OCI-LY7 (cell line): Measurements from ENCODE around the gene PARVB. TPM values are rescaled to one million over a fixed set of nuclear protein-coding genes. Genes with fewer than 3 reads are reported as not detected.

ENCODE experiments used
- BruUV-seq: library from RNA; stranded (reverse); fragments of 400-500 nt; replicated peaks from 2 replicates; lab custom pipeline; 2021; lab: Mats Ljungman, UMichigan
- CTCF ChIA-PET: fragments of 300-600 bp; sonication (Branson Sonifier 250); formaldehyde crosslinking; loops from one replicate; lab custom pipeline; 2022; ENCODE audit warnings: antibody characterized with exemption; ENCODE audit not compliant: unreplicated experiment; lab: Charles Lee
- POLR2A ChIA-PET: fragments of 300-600 bp; sonication (Branson Sonifier 250); formaldehyde crosslinking; loops from one replicate; lab custom pipeline; 2022; ENCODE audit warnings: antibody characterized with exemption; lab: Charles Lee
- DNase-seq: peaks from one replicate; pipeline ENCODE4 v3.0.0-alpha.2; 2015; ENCODE audit warnings: low spot score
- H2AFZ ChIP-seq: fragments of 200-600 bp; sonication (generic), shearing (Covaris generic); 2 replicates; pipeline ENCODE4 v1.6.1; 2014; ENCODE audit warnings: mild to moderate bottlenecking, antibody characterized with exemption, low read length, moderate library complexity
- H3K27ac ChIP-seq: fragments of 200-600 bp; sonication (generic); 2 replicates; pipeline ENCODE4 v1.5.1; 2014; ENCODE audit warnings: mixed run types, low read depth, mild to moderate bottlenecking, moderate library complexity, low read length, inconsistent platforms; ENCODE audit not compliant: poor library complexity, severe bottlenecking
- H3K36me3 ChIP-seq: fragments of 200-600 bp; sonication (generic); 2 replicates; pipeline ENCODE4 v1.6.1; 2014; ENCODE audit warnings: mild to moderate bottlenecking, antibody characterized with exemption, low read length, moderate library complexity, mixed read lengths; ENCODE audit not compliant: insufficient read depth
- H3K4me1 ChIP-seq: fragments of 200-600 bp; sonication (generic); 2 replicates; pipeline ENCODE4 v1.5.1; 2014; ENCODE audit warnings: mild to moderate bottlenecking, low read length; ENCODE audit not compliant: insufficient read depth, poor library complexity, severe bottlenecking
- H3K4me2 ChIP-seq: fragments of 200-600 bp; sonication (generic); 2 replicates; pipeline ENCODE4 v1.6.1; 2014; ENCODE audit warnings: mild to moderate bottlenecking, low read length
- H3K4me3 ChIP-seq: fragments of 200-600 bp; sonication (generic); 2 replicates; pipeline ENCODE4 v1.5.1; 2014; ENCODE audit warnings: mild to moderate bottlenecking, low read depth, low read length; ENCODE audit not compliant: poor library complexity, severe bottlenecking
- H3K79me2 ChIP-seq: fragments of 200-600 bp; sonication (generic); 2 replicates; pipeline ENCODE4 v1.6.1; 2016; ENCODE audit warnings: low read depth, mild to moderate bottlenecking, low read length, moderate library complexity, mixed read lengths; ENCODE audit not compliant: insufficient read depth
- H3K9me2 ChIP-seq: fragments of 200-600 bp; sonication (generic); 2 replicates; pipeline ENCODE4 v1.6.1; 2016; ENCODE audit warnings: mild to moderate bottlenecking, low read length, mixed read lengths; ENCODE audit not compliant: insufficient read depth
- H3K9me3 ChIP-seq: fragments of 200-600 bp; sonication (generic); 2 replicates; pipeline ENCODE4 v1.6.1; 2014; ENCODE audit warnings: mild to moderate bottlenecking, mixed run types, low read length, mixed read lengths
- H4K20me1 ChIP-seq: fragments of 200-600 bp; sonication (generic); 2 replicates; pipeline ENCODE4 v1.6.1; 2014; ENCODE audit warnings: mild to moderate bottlenecking, antibody characterized with exemption, low read length, moderate library complexity, mixed read lengths; ENCODE audit not compliant: insufficient read depth
- CTCF ChIP-seq: fragments of 200-600 bp; sonication (generic); conservative IDR thresholded peaks from 2 replicates; pipeline ENCODE4 v1.5.1; 2014; ENCODE audit warnings: mild to moderate bottlenecking, antibody characterized with exemption, low read length, moderate library complexity, mixed read lengths
- EZH2phosphoT487 ChIP-seq: fragments of 200-600 bp; sonication (generic); IDR thresholded peaks from 2 replicates; pipeline ENCODE4 v1.6.1; 2018; ENCODE audit warnings: low read depth, borderline replicate concordance, mild to moderate bottlenecking, mixed run types, antibody characterized with exemption, low read length, moderate library complexity, mixed read lengths
- intact Hi-C: fragments of 100-400 bp; cut with micrococcal nuclease; formaldehyde crosslinking; loops from one replicate; pipeline ENCODE4 v1.10.0; 2022; ENCODE audit not compliant: unreplicated experiment
- total RNA-seq, 2 experiments: library from RNA; depleted of rRNA in 1 of 2; stranded (reverse); fragments of >200 nt in 1 of 2; shearing (Covaris generic) in 1 of 2; gene quantifications; 2 replicates each; pipeline ENCODE4 v1.2.3, GENCODE V29; 2014 to 2022

PARVB gene
- total RNA-seq, 2 experiments from 2014 or later: 0.34 TPM; not detected in 1

GRCh38 chr22:44221710-44222475, 197.8 kb downstream of the PARVB start:
- no peaks in the 10 kb centered on the region for H3K36me3 ChIP-seq
- no peaks in the 10 kb centered on the region for H3K9me3 ChIP-seq
- H3K4me1 ChIP-seq: no peaks in the 10 kb centered on the region
- intact Hi-C loops: no loop called here
- BruUV-seq: no TSS peak
- DNase-seq: no peak
- no peaks in the 10 kb centered on the region for H4K20me1 ChIP-seq
- no peak overlapping the region for H3K4me2 ChIP-seq
- no peaks in the 10 kb centered on the region for H3K9me2 ChIP-seq
- ChIA-PET CTCF (no interaction called here), POLR2A (no interaction called here)
- no peak overlapping the region for H3K27ac ChIP-seq
- TF ChIP-seq EZH2phosphoT487: no peak
- no peak for TF ChIP-seq CTCF
- no peak overlapping the region for H3K4me3 ChIP-seq
- H3K79me2 ChIP-seq: no peaks in the 10 kb centered on the region
- H2AFZ ChIP-seq: no peak overlapping the region

Other genes starting within 250 kb of the PARVB start
- gene EFCAB6, start 212.0 kb upstream of the PARVB start, total RNA-seq (2014; rRNA removed; shearing (Covaris generic)): 0.13 TPM in 1 of 2 replicates, not detected in the other
- not detected in 2 replicates for gene EFCAB6, start 212.0 kb upstream of the PARVB start, total RNA-seq (2022)
- not detected in 2 replicates for gene SULT4A1, start 161.8 kb upstream of the PARVB start, total RNA-seq (2014; rRNA removed; shearing (Covaris generic))
- not detected in 2 replicates for gene SULT4A1, start 161.8 kb upstream of the PARVB start, total RNA-seq (2022)
- not detected in 2 replicates for gene PNPLA5, start 132.3 kb upstream of the PARVB start, total RNA-seq (2014; rRNA removed; shearing (Covaris generic))
- gene PNPLA5, start 132.3 kb upstream of the PARVB start, total RNA-seq (2022): 0.15 TPM in 1 of 2 replicates, not detected in the other
- not detected in 2 replicates for gene PNPLA3, start 100.5 kb upstream of the PARVB start, total RNA-seq (2014; rRNA removed; shearing (Covaris generic))
- not detected in 2 replicates for gene PNPLA3, start 100.5 kb upstream of the PARVB start, total RNA-seq (2022)
- 34.6 and 39.0 TPM in 2 replicates for gene SAMM50, start 68.9 kb upstream of the PARVB start, total RNA-seq (2014; rRNA removed; shearing (Covaris generic))
- 64.2 and 72.9 TPM in 2 replicates for gene SAMM50, start 68.9 kb upstream of the PARVB start, total RNA-seq (2022)
- gene PARVG, start 156.6 kb downstream of the PARVB start, total RNA-seq (2014; rRNA removed; shearing (Covaris generic)): 0.28 and 0.85 TPM in 2 replicates
- 7.7 and 8.6 TPM in 2 replicates for gene PARVG, start 156.6 kb downstream of the PARVB start, total RNA-seq (2022)